Measurements from ENCODE around the gene SORL1. TPM values are rescaled to one million over a fixed set of nuclear protein-coding genes. Genes with fewer than 3 reads are reported as not detected.

The SORL1 gene
- polyA plus RNA-seq, 3 donors, result 52.5 to 61.9 (median 59.4) TPM

DNA sequence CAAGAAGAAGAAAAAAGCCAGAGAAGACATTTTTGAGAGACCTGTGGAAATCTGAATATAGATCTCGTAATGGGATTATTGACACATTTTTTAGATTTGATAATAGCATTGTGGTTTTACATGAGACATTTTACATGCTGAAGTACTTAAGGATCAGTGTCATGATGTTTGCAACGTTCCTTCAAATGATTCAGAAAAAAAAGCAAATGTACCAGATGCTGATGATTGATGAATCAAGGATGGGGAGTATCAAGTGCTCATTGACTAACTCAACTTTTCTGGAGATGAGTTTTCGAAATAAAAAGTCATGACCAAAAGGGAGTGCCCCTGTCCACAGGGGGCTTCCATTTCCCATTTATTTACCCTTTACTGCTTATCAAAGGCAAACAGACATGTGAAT is 207.7 kb downstream of the SORL1 start:
- no peak for DNase-seq
- H3K9me3 Mint-ChIP-seq, result peaks cover 0 to 2% (median 0%) of the 10 kb centered on the region in 7 donors
- 93% methylated on average over 2 of the region's 3 CpGs for WGBS (ENCODE audit: insufficient coverage)

DNA sequence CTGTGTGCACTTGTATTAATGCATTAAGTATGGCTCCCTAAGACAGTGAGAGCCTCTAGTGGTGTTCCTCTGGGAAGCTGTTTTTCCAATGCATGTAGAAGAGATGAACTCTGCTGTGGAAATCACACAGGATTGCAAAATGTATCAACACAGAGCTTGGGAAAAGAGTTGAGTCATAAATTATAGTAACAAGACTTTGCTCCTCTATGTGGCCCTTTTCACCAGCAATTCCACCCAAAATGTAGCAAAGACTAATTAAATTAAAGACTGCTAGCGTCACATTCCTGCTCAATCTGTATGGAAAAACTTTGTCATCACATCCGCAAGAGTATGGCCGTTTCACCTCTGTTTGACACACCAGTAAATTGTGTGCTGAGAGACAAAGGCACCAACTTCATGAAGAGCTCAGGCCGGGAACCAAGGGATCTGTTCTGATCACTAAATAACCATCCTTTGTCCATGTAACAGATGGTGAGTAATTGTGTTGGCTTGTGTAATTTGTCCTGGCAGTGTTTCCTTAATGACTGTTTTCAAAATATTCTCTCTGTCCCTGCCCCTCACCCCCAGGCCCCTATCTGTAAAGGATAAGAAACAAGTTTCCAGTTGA is 209.9 kb downstream of the SORL1 start:
- H3K4me2 ChIP-seq (replicated peaks; ENCODE audit: extremely low read depth, low read length, poor library complexity, severe bottlenecking), result no peak overlapping the region
- H4K20me1 ChIP-seq (ENCODE audit: insufficient read depth, low read length), result no peaks in the 10 kb centered on the region
- TF ChIP-seq, protein P1, sequence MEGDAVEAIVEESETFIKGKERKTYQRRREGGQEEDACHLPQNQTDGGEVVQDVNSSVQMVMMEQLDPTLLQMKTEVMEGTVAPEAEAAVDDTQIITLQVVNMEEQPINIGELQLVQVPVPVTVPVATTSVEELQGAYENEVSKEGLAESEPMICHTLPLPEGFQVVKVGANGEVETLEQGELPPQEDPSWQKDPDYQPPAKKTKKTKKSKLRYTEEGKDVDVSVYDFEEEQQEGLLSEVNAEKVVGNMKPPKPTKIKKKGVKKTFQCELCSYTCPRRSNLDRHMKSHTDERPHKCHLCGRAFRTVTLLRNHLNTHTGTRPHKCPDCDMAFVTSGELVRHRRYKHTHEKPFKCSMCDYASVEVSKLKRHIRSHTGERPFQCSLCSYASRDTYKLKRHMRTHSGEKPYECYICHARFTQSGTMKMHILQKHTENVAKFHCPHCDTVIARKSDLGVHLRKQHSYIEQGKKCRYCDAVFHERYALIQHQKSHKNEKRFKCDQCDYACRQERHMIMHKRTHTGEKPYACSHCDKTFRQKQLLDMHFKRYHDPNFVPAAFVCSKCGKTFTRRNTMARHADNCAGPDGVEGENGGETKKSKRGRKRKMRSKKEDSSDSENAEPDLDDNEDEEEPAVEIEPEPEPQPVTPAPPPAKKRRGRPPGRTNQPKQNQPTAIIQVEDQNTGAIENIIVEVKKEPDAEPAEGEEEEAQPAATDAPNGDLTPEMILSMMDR (IDR thresholded peaks at IDR 0.05), result no peak
- H2AFZ ChIP-seq (ENCODE audit: insufficient read depth, low read depth, low read length, poor library complexity, severe bottlenecking), result no peak overlapping the region
- H3K27me3 ChIP-seq (ENCODE audit: control insufficient read depth in 2 of 2, insufficient read depth in 2 of 2, low read length in 2 of 2), result peaks cover 0 to 3% of the 10 kb centered on the region in 2 donors
- intact Hi-C loops (cut with micrococcal nuclease), result no loop called here
- Mint-ChIP-seq H3K4me1 (no peaks in the 10 kb centered on the region), H3K27me3 (ENCODE audit: low read depth in 3 of 3) (peaks cover 0 to 5% (median 5%) of the 10 kb centered on the region in 3 donors), H3K4me3 (no peak overlapping the region), H3K27ac (no peak overlapping the region), H3K9me3 (peaks cover 0 to 2% (median 0%) of the 10 kb centered on the region in 7 donors), H3K36me3 (no peaks in the 10 kb centered on the region)
- WGBS (ENCODE audit: insufficient coverage), result 94% methylated on average over 3 of the region's 4 CpGs
- no peaks in the 10 kb centered on the region for H3K4me1 ChIP-seq (ENCODE audit: control insufficient read depth in 1 of 2, insufficient read depth in 2 of 2, low read length in 2 of 2)
- H3K36me3 ChIP-seq (replicated peaks in 1 of 2; ENCODE audit: control insufficient read depth in 1 of 2, insufficient read depth in 2 of 2, low read length in 2 of 2), result no peaks in the 10 kb centered on the region
- H3K9me3 ChIP-seq (replicated peaks in 1 of 2; ENCODE audit: control insufficient read depth in 1 of 2, insufficient read depth in 1 of 2, low read length in 2 of 2), result no peaks in the 10 kb centered on the region
- DNase-seq, result no peak
- no peak overlapping the region for H3K9ac ChIP-seq (ENCODE audit: insufficient read depth, low read length, poor library complexity, severe bottlenecking)
- H3K4me3 ChIP-seq (replicated peaks in 1 of 3; ENCODE audit: low read depth in 2 of 3, low read length in 3 of 3), result no peak overlapping the region
- no peaks in the 10 kb centered on the region for H3K79me2 ChIP-seq (ENCODE audit: insufficient read depth, low read length)
- H3K27ac ChIP-seq (ENCODE audit: low read depth in 1 of 2, low read length in 2 of 2), result no peak overlapping the region

More for the DNA sequence above, 207.7 kb downstream of the SORL1 start:
- Histone ChIP-seq H2AFZ (ENCODE audit: insufficient read depth, low read depth, low read length, poor library complexity, severe bottlenecking) (no peak overlapping the region), H3K9me3 (replicated peaks in 1 of 2; ENCODE audit: control insufficient read depth in 1 of 2, insufficient read depth in 1 of 2, low read length in 2 of 2) (no peaks in the 10 kb centered on the region), H3K4me2 (replicated peaks; ENCODE audit: extremely low read depth, low read length, poor library complexity, severe bottlenecking) (no peak overlapping the region), H3K4me3 (replicated peaks in 1 of 3; ENCODE audit: low read depth in 2 of 3, low read length in 3 of 3) (no peak overlapping the region), H3K9ac (ENCODE audit: insufficient read depth, low read length, poor library complexity, severe bottlenecking) (no peak overlapping the region), H3K36me3 (replicated peaks in 1 of 2; ENCODE audit: control insufficient read depth in 1 of 2, insufficient read depth in 2 of 2, low read length in 2 of 2) (no peaks in the 10 kb centered on the region), H4K20me1 (ENCODE audit: insufficient read depth, low read length) (no peaks in the 10 kb centered on the region), H3K4me1 (ENCODE audit: control insufficient read depth in 1 of 2, insufficient read depth in 2 of 2, low read length in 2 of 2) (peaks cover 12 to 14% of the 10 kb centered on the region in 2 donors), H3K27ac (ENCODE audit: low read depth in 1 of 2, low read length in 2 of 2) (no peak overlapping the region), H3K27me3 (ENCODE audit: control insufficient read depth in 2 of 2, insufficient read depth in 2 of 2, low read length in 2 of 2) (peaks cover 0 to under 1% of the 10 kb centered on the region in 2 donors), H3K79me2 (ENCODE audit: insufficient read depth, low read length) (no peaks in the 10 kb centered on the region)
- no peak overlapping the region for H3K27ac Mint-ChIP-seq
- TF ChIP-seq, protein P1 (IDR thresholded peaks at IDR 0.05), result no peak
- peaks cover 0 to 9% (median 9%) of the 10 kb centered on the region in 3 donors for H3K27me3 Mint-ChIP-seq (ENCODE audit: low read depth in 3 of 3)
- no peak overlapping the region for H3K4me3 Mint-ChIP-seq
- no peaks in the 10 kb centered on the region for H3K36me3 Mint-ChIP-seq
- H3K4me1 Mint-ChIP-seq, result peaks cover 13% of the 10 kb centered on the region
- intact Hi-C loops (cut with micrococcal nuclease), result loop anchor here (5.0 to 10.0 kb wide), 3 partner anchors 445 to 847 kb away; no protein-coding TSS in a partner anchor

Data from CD14-positive monocyte (primary cell).